Dermis microvascular lymphatic vessel endothelial cell (primary cell): ENCODE results near the gene ABCC3. TPM values are rescaled to one million over a fixed set of nuclear protein-coding genes. Genes with fewer than 3 reads are reported as not detected.

Experiments used
- DNase-seq, 2 donors: peaks; one replicate each; pipeline versions ENCODE4 v3.0.0 to v3.0.0-alpha.2; 2010; ENCODE audit warnings: low read depth in 2 of 2
- total RNA-seq: library from RNA; depleted of rRNA; stranded (reverse); fragments of >200 nt; gene quantifications from 2 replicates; pipeline ENCODE4 v1.2.1, GENCODE V29; 2014

The ABCC3 gene
- total RNA-seq = 0.13 and 0.90 TPM in 2 replicates

GRCh38 chr17:50634224-50634914 lies at the start of gene ABCC3:
Gene ABCC3, plus strand, starts transcription at chr17:50634881. Its CDS starts 56 bp downstream, at chr17:50634937.
- DNase-seq = peak in 1 of 2 donors; percentile 22

- DNase-seq = no peak
Observed at GRCh38 chr17:50585346-50585745, 49.3 kb upstream of the ABCC3 start.

- DNase-seq = no peak
Observed at GRCh38 chr17:50585891-50586290, 48.8 kb upstream of the ABCC3 start.

- DNase-seq = no peak
Observed at GRCh38 chr17:50586421-50587247, 48.0 kb upstream of the ABCC3 start.

- no peak for DNase-seq
Observed at GRCh38 chr17:50587571-50587970, 47.1 kb upstream of the ABCC3 start.

- no peak for DNase-seq
Observed at GRCh38 chr17:50588391-50589049, 46.2 kb upstream of the ABCC3 start.

- DNase-seq = no peak
Observed at GRCh38 chr17:50589095-50589705, 45.5 kb upstream of the ABCC3 start.

GRCh38 chr17:50590946-50591737 lies 43.5 kb upstream of the ABCC3 start:
- DNase-seq = no peak

GRCh38 chr17:50593321-50593720 lies 41.4 kb upstream of the ABCC3 start:
- no peak for DNase-seq

GRCh38 chr17:50594128-50594823 lies 40.4 kb upstream of the ABCC3 start:
- no peak for DNase-seq

- DNase-seq = no peak
Observed at GRCh38 chr17:50594892-50595291, 39.8 kb upstream of the ABCC3 start.

- peak in 1 of 2 donors; percentile 24 for DNase-seq
Observed at GRCh38 chr17:50596191-50597037, 38.3 kb upstream of the ABCC3 start.

- DNase-seq = no peak
Observed at GRCh38 chr17:50598487-50598886, 36.2 kb upstream of the ABCC3 start.

- no peak for DNase-seq
Observed at GRCh38 chr17:50599606-50600005, 35.1 kb upstream of the ABCC3 start.

- no peak for DNase-seq
Observed at GRCh38 chr17:50601823-50602375, 32.8 kb upstream of the ABCC3 start.

- no peak for DNase-seq
Observed at GRCh38 chr17:50602836-50603235, 31.8 kb upstream of the ABCC3 start.

GRCh38 chr17:50603340-50603739 lies 31.3 kb upstream of the ABCC3 start:
- DNase-seq = no peak

GRCh38 chr17:50604513-50604912 lies 30.2 kb upstream of the ABCC3 start:
- DNase-seq = peak; percentile 22 to 82

- no peak for DNase-seq
Observed at GRCh38 chr17:50605429-50605828, 29.3 kb upstream of the ABCC3 start.
